ENCODE measurements around the gene WAPL. TPM values are rescaled to one million over a fixed set of nuclear protein-coding genes. Genes with fewer than 3 reads are reported as not detected.

The WAPL gene
- polyA plus RNA-seq, 2 of the 4 experiments (the other 2 are of a cell fraction), result 15.4 to 25.6 TPM

DNA sequence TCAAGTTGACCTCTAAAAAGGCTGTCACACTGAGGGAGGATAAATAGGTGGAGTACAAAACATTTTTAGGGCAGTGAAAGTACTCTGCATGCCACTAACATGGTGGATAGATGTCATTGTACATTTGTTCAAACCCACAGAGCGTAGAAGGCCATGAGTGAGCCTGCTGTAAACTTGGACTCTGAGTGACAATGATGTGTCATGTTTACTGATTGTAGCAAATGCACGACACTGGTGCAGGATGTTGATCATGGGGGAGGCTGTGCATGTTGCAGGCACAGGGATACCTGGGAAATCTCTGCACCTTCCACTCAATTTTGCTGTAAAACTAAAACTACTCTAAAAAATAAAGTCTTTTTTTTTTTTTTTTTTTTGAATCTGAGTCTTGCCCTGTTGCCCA lies 102.5 kb downstream of the WAPL start:
- Histone ChIP-seq H3K27ac (no peak overlapping the region), H3K9me3 (no peaks in the 10 kb centered on the region), H3K4me2 (no peak overlapping the region), H3K4me3 (no peak overlapping the region), H3K4me1 (no peaks in the 10 kb centered on the region)
- ATAC-seq (no peak), FAIRE-seq (no peak), DNase-seq (ENCODE audit: low read depth in 1 of 2, low spot score in 1 of 2) (no peak)
- TF ChIP-seq MAFK (IDR thresholded peaks at IDR 0.05; ENCODE audit: partially characterized antibody), result no peak
- TF ChIP-seq ZC3H11A (IDR thresholded peaks at IDR 0.05), result no peak
- no peak for TF ChIP-seq CBX2 (IDR thresholded peaks at IDR 0.05; ENCODE audit: borderline replicate concordance, low read depth)
- TF ChIP-seq, protein P1, sequence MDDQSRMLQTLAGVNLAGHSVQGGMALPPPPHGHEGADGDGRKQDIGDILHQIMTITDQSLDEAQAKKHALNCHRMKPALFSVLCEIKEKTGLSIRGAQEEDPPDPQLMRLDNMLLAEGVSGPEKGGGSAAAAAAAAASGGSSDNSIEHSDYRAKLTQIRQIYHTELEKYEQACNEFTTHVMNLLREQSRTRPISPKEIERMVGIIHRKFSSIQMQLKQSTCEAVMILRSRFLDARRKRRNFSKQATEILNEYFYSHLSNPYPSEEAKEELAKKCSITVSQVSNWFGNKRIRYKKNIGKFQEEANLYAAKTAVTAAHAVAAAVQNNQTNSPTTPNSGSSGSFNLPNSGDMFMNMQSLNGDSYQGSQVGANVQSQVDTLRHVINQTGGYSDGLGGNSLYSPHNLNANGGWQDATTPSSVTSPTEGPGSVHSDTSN (IDR thresholded peaks at IDR 0.05), result no peak
- no peak for TF ChIP-seq SMC3 (IDR thresholded peaks at IDR 0.05)
- no peak for TF ChIP-seq BCL3 (IDR thresholded peaks at IDR 0.05)
- no peak for TF ChIP-seq RCOR1 (IDR thresholded peaks at IDR 0.05; ENCODE audit: low read depth, low read length)
- no peak for TF ChIP-seq EHMT2 (IDR thresholded peaks at IDR 0.05; ENCODE audit: low read depth)
- TF ChIP-seq HOXA7 (CRISPR knock-in tag; IDR thresholded peaks at IDR 0.05), result no peak
- no peak for TF ChIP-seq FOSL2 (IDR thresholded peaks at IDR 0.05)
- TF ChIP-seq FOSL2 (CRISPR knock-in tag; IDR thresholded peaks at IDR 0.05), result no peak
- no peak for TF ChIP-seq FOSB (CRISPR knock-in tag; IDR thresholded peaks at IDR 0.05)
- no peak for TF ChIP-seq PHF8 (IDR thresholded peaks at IDR 0.05; ENCODE audit: borderline replicate concordance, low read depth)
- POLR2A ChIA-PET, result no interaction called here
- CTCF ChIA-PET, result interaction anchor here (1.7 kb wide), 1 partner anchor 166 kb away, joined by 3 read pairs; no protein-coding TSS in a partner anchor
- 41% methylated on average over 2 of the region's 2 CpGs for WGBS (ENCODE audit: missing lambda C conversion rate)

DNA sequence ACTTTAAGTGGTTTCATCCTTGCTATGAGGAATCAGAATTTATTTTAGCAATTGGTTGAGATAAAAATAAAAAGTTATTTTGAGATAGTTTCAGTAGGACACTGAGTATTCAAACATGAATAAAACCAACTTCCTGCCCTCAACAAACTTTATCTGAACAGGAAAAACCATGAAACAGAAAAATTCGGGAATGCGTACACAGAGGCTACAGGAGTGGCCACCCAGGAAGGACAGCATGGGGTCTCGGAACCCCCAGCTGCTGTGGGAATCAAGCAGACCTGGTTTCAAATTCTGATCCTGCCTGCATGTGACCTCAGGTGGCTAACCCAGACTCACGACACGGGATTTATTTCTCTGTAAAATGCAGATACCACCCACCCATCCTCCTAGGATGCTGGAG lies 106.0 kb downstream of the WAPL start:
- H3K4me3 ChIP-seq, result no peak overlapping the region
- CTCF ChIA-PET, result interaction anchor here (2.8 kb wide), 1 partner anchor 16 kb away, joined by 10 read pairs; no protein-coding TSS in a partner anchor
- DNase-seq (ENCODE audit: low read depth in 1 of 2, low spot score in 1 of 2) (no peak), ATAC-seq (no peak), FAIRE-seq (no peak)
- POLR2A ChIA-PET, result no interaction called here
- no peak overlapping the region for H3K4me2 ChIP-seq
- TF ChIP-seq ZC3H11A (IDR thresholded peaks at IDR 0.05) (no peak), CHD4 (IDR thresholded peaks at IDR 0.05; ENCODE audit: borderline replicate concordance) (no peak), CBX8 (IDR thresholded peaks at IDR 0.05) (no peak), HDAC2 (IDR thresholded peaks at IDR 0.05) (no peak), HOXB5 (CRISPR knock-in tag; IDR thresholded peaks at IDR 0.05) (no peak), TP53 (CRISPR knock-in tag; IDR thresholded peaks at IDR 0.05) (no peak), SMC3 (IDR thresholded peaks at IDR 0.05) (no peak), BCL3 (IDR thresholded peaks at IDR 0.05) (no peak), KDM1A (IDR thresholded peaks at IDR 0.05; ENCODE audit: low read depth) (no peak), FOSL2 (IDR thresholded peaks at IDR 0.05) (no peak), FOSL2 (CRISPR knock-in tag; IDR thresholded peaks at IDR 0.05) (no peak), GATA3 (IDR thresholded peaks at IDR 0.05; ENCODE audit: borderline replicate concordance) (no peak), MYC (IDR thresholded peaks at IDR 0.05; ENCODE audit: borderline replicate concordance, low read length) (no peak), RNF2 (IDR thresholded peaks at IDR 0.05; ENCODE audit: borderline replicate concordance, low read depth) (no peak), CEBPB (IDR thresholded peaks at IDR 0.05) (no peak), HOXA7 (CRISPR knock-in tag; IDR thresholded peaks at IDR 0.05) (no peak), HES2 (IDR thresholded peaks at IDR 0.05) (no peak), NPAS2 (CRISPR knock-in tag; IDR thresholded peaks at IDR 0.05; ENCODE audit: borderline replicate concordance) (no peak), REST (IDR thresholded peaks at IDR 0.05) (no peak)
- TF ChIP-seq, protein P2, sequence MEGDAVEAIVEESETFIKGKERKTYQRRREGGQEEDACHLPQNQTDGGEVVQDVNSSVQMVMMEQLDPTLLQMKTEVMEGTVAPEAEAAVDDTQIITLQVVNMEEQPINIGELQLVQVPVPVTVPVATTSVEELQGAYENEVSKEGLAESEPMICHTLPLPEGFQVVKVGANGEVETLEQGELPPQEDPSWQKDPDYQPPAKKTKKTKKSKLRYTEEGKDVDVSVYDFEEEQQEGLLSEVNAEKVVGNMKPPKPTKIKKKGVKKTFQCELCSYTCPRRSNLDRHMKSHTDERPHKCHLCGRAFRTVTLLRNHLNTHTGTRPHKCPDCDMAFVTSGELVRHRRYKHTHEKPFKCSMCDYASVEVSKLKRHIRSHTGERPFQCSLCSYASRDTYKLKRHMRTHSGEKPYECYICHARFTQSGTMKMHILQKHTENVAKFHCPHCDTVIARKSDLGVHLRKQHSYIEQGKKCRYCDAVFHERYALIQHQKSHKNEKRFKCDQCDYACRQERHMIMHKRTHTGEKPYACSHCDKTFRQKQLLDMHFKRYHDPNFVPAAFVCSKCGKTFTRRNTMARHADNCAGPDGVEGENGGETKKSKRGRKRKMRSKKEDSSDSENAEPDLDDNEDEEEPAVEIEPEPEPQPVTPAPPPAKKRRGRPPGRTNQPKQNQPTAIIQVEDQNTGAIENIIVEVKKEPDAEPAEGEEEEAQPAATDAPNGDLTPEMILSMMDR (IDR thresholded peaks at IDR 0.05), result no peak
- TF ChIP-seq, protein P3, sequence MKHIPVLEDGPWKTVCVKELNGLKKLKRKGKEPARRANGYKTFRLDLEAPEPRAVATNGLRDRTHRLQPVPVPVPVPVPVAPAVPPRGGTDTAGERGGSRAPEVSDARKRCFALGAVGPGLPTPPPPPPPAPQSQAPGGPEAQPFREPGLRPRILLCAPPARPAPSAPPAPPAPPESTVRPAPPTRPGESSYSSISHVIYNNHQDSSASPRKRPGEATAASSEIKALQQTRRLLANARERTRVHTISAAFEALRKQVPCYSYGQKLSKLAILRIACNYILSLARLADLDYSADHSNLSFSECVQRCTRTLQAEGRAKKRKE (CRISPR knock-in tag; IDR thresholded peaks at IDR 0.05; ENCODE audit: low read depth), result no peak
- peaks cover 5% of the 10 kb centered on the region for H3K9me3 ChIP-seq
- H3K4me1 ChIP-seq, result 0 out of 3 replicates have a peak, but pooled peaks cover 3% of the 10 kb centered on the region
- WGBS (ENCODE audit: missing lambda C conversion rate), result 56% methylated on average over 5 of the region's 5 CpGs
- H3K27ac ChIP-seq, result no peak overlapping the region

Data from A549 (cell line).